ENCODE data around the gene SCMH1. TPM values are rescaled to one million over a fixed set of nuclear protein-coding genes. Genes with fewer than 3 reads are reported as not detected.

Gene SCMH1
- total RNA-seq, 1 experiment from 2014 or later: 42.7 TPM

DNA sequence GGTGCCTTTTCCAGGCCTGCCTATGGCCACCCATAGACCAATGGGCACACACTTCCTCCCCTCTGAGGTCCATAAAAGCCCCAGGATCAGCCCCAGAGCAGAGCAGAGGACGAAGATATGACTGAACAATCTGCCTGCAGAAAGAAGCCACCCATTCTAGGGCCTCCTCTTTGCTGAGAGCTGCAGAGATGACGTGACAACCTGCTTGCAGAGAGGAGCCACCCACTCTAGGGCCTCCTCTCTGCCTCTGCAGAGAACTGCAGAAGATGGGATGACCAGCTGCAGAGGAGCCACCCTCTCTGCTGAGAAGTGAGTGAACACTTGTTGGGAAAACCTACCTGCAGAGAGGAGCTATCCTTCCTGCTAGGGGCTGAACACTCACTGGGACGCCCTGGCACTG lies 79.7 kb downstream of the SCMH1 start:
- Histone ChIP-seq H3K36me3 (ENCODE audit: control insufficient read depth, insufficient read depth, low read length) (0 out of 2 replicates have a peak, but pooled peaks cover 4% of the 10 kb centered on the region), H3K4me3 (ENCODE audit: low read depth in 2 of 2, low read length in 2 of 2) (no peak overlapping the region), H3K27me3 (ENCODE audit: control insufficient read depth, insufficient read depth, low read length) (no peaks in the 10 kb centered on the region), H3K9me3 (ENCODE audit: control insufficient read depth, insufficient read depth, low read depth, low read length) (peaks cover 3% of the 10 kb centered on the region; the same call in 1 of the 2 replicates), H3K4me1 (ENCODE audit: control insufficient read depth, insufficient read depth, low read length) (no peaks in the 10 kb centered on the region), H3K27ac (ENCODE audit: low read length) (no peak overlapping the region)
- no peak for TF ChIP-seq SIN3A (IDR thresholded peaks at IDR 0.05; ENCODE audit: borderline replicate concordance, insufficient read depth, low read depth, low read length)
- TF ChIP-seq TCF7L2 (IDR thresholded peaks at IDR 0.05; ENCODE audit: low read depth, low read length): no peak
- TF ChIP-seq, protein P1, sequence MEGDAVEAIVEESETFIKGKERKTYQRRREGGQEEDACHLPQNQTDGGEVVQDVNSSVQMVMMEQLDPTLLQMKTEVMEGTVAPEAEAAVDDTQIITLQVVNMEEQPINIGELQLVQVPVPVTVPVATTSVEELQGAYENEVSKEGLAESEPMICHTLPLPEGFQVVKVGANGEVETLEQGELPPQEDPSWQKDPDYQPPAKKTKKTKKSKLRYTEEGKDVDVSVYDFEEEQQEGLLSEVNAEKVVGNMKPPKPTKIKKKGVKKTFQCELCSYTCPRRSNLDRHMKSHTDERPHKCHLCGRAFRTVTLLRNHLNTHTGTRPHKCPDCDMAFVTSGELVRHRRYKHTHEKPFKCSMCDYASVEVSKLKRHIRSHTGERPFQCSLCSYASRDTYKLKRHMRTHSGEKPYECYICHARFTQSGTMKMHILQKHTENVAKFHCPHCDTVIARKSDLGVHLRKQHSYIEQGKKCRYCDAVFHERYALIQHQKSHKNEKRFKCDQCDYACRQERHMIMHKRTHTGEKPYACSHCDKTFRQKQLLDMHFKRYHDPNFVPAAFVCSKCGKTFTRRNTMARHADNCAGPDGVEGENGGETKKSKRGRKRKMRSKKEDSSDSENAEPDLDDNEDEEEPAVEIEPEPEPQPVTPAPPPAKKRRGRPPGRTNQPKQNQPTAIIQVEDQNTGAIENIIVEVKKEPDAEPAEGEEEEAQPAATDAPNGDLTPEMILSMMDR (IDR thresholded peaks at IDR 0.05): no peak
- TF ChIP-seq, protein P2, sequence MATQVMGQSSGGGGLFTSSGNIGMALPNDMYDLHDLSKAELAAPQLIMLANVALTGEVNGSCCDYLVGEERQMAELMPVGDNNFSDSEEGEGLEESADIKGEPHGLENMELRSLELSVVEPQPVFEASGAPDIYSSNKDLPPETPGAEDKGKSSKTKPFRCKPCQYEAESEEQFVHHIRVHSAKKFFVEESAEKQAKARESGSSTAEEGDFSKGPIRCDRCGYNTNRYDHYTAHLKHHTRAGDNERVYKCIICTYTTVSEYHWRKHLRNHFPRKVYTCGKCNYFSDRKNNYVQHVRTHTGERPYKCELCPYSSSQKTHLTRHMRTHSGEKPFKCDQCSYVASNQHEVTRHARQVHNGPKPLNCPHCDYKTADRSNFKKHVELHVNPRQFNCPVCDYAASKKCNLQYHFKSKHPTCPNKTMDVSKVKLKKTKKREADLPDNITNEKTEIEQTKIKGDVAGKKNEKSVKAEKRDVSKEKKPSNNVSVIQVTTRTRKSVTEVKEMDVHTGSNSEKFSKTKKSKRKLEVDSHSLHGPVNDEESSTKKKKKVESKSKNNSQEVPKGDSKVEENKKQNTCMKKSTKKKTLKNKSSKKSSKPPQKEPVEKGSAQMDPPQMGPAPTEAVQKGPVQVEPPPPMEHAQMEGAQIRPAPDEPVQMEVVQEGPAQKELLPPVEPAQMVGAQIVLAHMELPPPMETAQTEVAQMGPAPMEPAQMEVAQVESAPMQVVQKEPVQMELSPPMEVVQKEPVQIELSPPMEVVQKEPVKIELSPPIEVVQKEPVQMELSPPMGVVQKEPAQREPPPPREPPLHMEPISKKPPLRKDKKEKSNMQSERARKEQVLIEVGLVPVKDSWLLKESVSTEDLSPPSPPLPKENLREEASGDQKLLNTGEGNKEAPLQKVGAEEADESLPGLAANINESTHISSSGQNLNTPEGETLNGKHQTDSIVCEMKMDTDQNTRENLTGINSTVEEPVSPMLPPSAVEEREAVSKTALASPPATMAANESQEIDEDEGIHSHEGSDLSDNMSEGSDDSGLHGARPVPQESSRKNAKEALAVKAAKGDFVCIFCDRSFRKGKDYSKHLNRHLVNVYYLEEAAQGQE (IDR thresholded peaks at IDR 0.05; ENCODE audit: insufficient read depth in 1 of 2, low read depth in 2 of 2, low read length in 1 of 2): no peak
- TF ChIP-seq POLR2AphosphoS5 (IDR thresholded peaks at IDR 0.05; ENCODE audit: low read depth, low read length): no peak
- ChIA-PET POLR2A (no interaction called here), CTCF (no interaction called here)
- in situ Hi-C loops (cut with HindIII; ENCODE audit: low pct_unique_long_range_greater_than_20kb, low sequenced_read_pairs): no loop called here
- no peak for DNase-seq (ENCODE audit: low read depth, low spot score)
- peak; percentile 34; the same call in 1 of the 2 replicates for ATAC-seq
- BruUV-seq (replicated peaks): no TSS peak
- intact Hi-C loops (cut with micrococcal nuclease; ENCODE audit: unreplicated experiment): no loop called here

DNA sequence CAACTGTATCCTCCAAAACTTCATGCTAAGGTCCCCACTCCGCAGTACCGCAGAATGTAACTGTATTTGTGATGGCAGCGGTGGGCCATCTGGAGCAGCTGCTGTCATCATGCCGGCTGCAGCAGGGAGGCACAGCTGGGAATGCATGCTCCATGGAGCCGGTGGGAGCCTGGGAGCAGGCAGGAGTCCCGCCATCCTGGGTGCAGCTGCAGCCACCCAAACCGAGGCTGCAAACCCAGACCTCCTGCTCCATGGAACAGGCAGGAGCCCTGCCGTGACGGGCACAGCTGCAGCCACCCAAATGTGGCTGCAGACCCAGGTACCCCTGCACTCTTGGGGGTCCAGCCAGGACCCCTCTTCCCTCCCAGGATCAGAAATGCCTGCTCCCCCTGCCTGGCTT lies 80.3 kb downstream of the SCMH1 start:
- Histone ChIP-seq H3K9me3 (ENCODE audit: control insufficient read depth, insufficient read depth, low read depth, low read length) (no peaks in the 10 kb centered on the region), H3K27me3 (ENCODE audit: control insufficient read depth, insufficient read depth, low read length) (no peaks in the 10 kb centered on the region), H3K4me1 (ENCODE audit: control insufficient read depth, insufficient read depth, low read length) (no peaks in the 10 kb centered on the region), H3K27ac (ENCODE audit: low read length) (no peak overlapping the region), H3K36me3 (ENCODE audit: control insufficient read depth, insufficient read depth, low read length) (0 out of 2 replicates have a peak, but pooled peaks cover 4% of the 10 kb centered on the region), H3K4me3 (ENCODE audit: low read depth in 2 of 2, low read length in 2 of 2) (no peak overlapping the region)
- peak; percentile 21; the same call in 1 of the 2 replicates for ATAC-seq
- in situ Hi-C loops (cut with HindIII; ENCODE audit: low pct_unique_long_range_greater_than_20kb, low sequenced_read_pairs) (no loop called here), intact Hi-C loops (cut with micrococcal nuclease; ENCODE audit: unreplicated experiment) (no loop called here)
- TF ChIP-seq, protein P2 (IDR thresholded peaks at IDR 0.05; ENCODE audit: insufficient read depth in 1 of 2, low read depth in 2 of 2, low read length in 1 of 2): no peak
- TF ChIP-seq TCF7L2 (IDR thresholded peaks at IDR 0.05; ENCODE audit: low read depth, low read length): no peak
- TF ChIP-seq SIN3A (IDR thresholded peaks at IDR 0.05; ENCODE audit: borderline replicate concordance, insufficient read depth, low read depth, low read length): no peak
- TF ChIP-seq POLR2AphosphoS5 (IDR thresholded peaks at IDR 0.05; ENCODE audit: low read depth, low read length): no peak
- TF ChIP-seq, protein P1 (IDR thresholded peaks at IDR 0.05): no peak
- BruUV-seq (replicated peaks): no TSS peak
- DNase-seq (ENCODE audit: low read depth, low spot score): no peak
- ChIA-PET CTCF (no interaction called here), POLR2A (no interaction called here)

Measured in Panc1 (cell line).